Measurements from ENCODE around the gene FGF18. TPM values are rescaled to one million over a fixed set of nuclear protein-coding genes. Genes with fewer than 3 reads are reported as not detected.
A peak's percentile ranks its signal among the peaks of the same experiment; 100 is the strongest.

Gene FGF18
- total and polyA plus RNA-seq, 10 of the 15 experiments (the other 5 are each of a cell fraction or from before 2014, with no cell fraction given) = 0.03 to 0.10 (median 0.06) TPM; not detected in 5

DNA sequence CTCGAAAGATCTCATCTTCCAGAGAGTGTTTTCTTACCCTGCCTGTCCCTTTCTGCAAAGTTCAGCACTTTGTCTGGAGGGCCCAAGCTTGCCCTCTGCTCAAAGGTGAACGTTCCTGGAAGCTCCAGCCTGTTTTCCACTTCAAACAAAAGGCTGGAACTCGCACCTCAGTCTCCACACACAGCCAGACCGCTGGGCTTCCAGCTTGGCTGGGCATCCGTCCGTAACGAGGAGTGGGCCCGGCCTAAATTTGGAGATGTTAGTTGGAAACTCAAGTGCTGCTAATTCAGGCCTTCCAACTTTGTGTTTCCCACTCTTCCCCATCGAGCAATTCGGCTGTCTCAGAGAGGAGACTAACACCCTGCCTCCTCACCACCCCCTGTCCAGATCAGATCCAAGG lies 35.1 kb downstream of the FGF18 start (continued):
- TF ChIP-seq SRF (IDR thresholded peaks at IDR 0.05; ENCODE audit: low read depth in 2 of 2, low read length in 2 of 2) (no peak), JUND (IDR thresholded peaks at IDR 0.05; ENCODE audit: low read depth, low read length) (no peak), MEF2B (IDR thresholded peaks at IDR 0.05; ENCODE audit: partially characterized antibody, poor library complexity, severe bottlenecking) (no peak)

DNA sequence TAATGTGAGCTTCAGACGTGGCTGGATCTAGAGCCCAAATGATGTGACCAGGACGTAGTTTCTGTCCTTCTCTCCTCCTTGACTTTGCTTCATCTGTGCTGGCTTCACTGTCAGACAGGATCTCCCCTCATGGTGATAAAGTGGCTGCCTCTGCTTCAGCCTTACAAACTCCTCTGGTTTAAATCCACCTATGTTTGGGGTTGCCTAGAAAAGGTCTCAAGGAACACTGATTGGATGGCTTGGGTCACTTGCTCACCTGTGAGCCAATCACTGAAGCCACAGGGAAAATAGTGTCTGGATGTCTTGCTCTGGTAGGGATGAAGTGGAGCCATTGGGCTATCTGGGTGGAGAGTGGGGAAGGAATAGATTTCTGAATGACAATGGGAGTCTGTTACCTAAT lies 36.1 kb downstream of the FGF18 start:
- H2AFZ ChIP-seq (ENCODE audit: control insufficient read depth, low read depth, low read length) = no peak overlapping the region
- H3K4me2 ChIP-seq (ENCODE audit: control insufficient read depth, insufficient read depth) = no peak overlapping the region
- TF ChIP-seq EED (IDR thresholded peaks at IDR 0.05; ENCODE audit: low read depth) = no peak
- no peak for TF ChIP-seq IRF4 (IDR thresholded peaks at IDR 0.05; ENCODE audit: low read depth, low read length)
- peak; percentile 59; the same call in 1 of the 2 replicates for TF ChIP-seq NFYB (IDR thresholded peaks at IDR 0.05; ENCODE audit: insufficient read depth, low read depth, low read length)
- no peak for TF ChIP-seq SUZ12 (IDR thresholded peaks at IDR 0.05; ENCODE audit: unreplicated experiment)
- no peak for TF ChIP-seq BCL11A (IDR thresholded peaks at IDR 0.05; ENCODE audit: low read depth, low read length)
- TF ChIP-seq CEBPB (IDR thresholded peaks at IDR 0.05; ENCODE audit: borderline replicate concordance in 1 of 2, low read depth in 2 of 2, low read length in 2 of 2) = no peak
- in situ Hi-C loops (cut with MboI) = no loop called here
- ChIA-PET CTCF (no interaction called here), POLR2A (no interaction called here), RAD21 (ENCODE audit: unreplicated experiment) (no interaction called here), SMC1A (ENCODE audit: uncharacterized antibody, unreplicated experiment) (no interaction called here)
- no peak for DNase-seq (ENCODE audit: low read depth, low spot score)
- H3K36me3 ChIP-seq (ENCODE audit: control insufficient read depth in 2 of 2, insufficient read depth in 2 of 2, low read length in 1 of 2) = no peaks in the 10 kb centered on the region
- intact Hi-C loops (cut with micrococcal nuclease; ENCODE audit: unreplicated experiment) = no loop called here
- peaks cover 0 to under 1% of the 10 kb centered on the region in 2 experiments; a peak in 2 of 4 replicates for H3K27me3 ChIP-seq (replicated peaks in 1 of 2; ENCODE audit: control insufficient read depth in 2 of 2, insufficient read depth in 2 of 2, low read length in 1 of 2)
- 0% methylated on average over 2 of the region's 2 CpGs for WGBS (ENCODE audit: insufficient coverage, insufficient replicate concordance, low lambda C conversion rate, missing lambda C conversion rate)
- FAIRE-seq = peak; percentile 23
- no peak overlapping the region for H3K4me3 ChIP-seq
- H3K4me1 ChIP-seq (ENCODE audit: control insufficient read depth, insufficient read depth, low read length) = no peaks in the 10 kb centered on the region
- H3K9ac ChIP-seq (ENCODE audit: control insufficient read depth, insufficient read depth, low read length) = no peak overlapping the region
- no peaks in the 10 kb centered on the region for H4K20me1 ChIP-seq (ENCODE audit: control insufficient read depth, insufficient read depth)
- H3K9me3 ChIP-seq (replicated peaks; ENCODE audit: control insufficient read depth, insufficient read depth, low read length) = no peaks in the 10 kb centered on the region
- no peaks in the 10 kb centered on the region for H3K79me2 ChIP-seq (ENCODE audit: control insufficient read depth, insufficient read depth, low read length)
- no peak overlapping the region for H3K27ac ChIP-seq (ENCODE audit: control insufficient read depth, insufficient read depth)
- BruUV-seq (replicated peaks) = no TSS peak
- no peak for ATAC-seq
